HUES64 (cell line): ENCODE results near the gene COQ8B.
A peak's percentile ranks its signal among the peaks of the same experiment; 100 is the strongest.

Experiments used
- H3K27ac ChIP-seq: 2 replicates; pipeline ENCODE4 v1.7.0; 2013; ENCODE audit warnings: low read depth, low read length, inconsistent platforms
- H3K27me3 ChIP-seq: 2 replicates; pipeline ENCODE4 v1.6.1; 2013; ENCODE audit warnings: mild to moderate bottlenecking, low read length; ENCODE audit not compliant: insufficient read depth
- H3K36me3 ChIP-seq: 2 replicates; pipeline ENCODE4 v1.6.1; 2013; ENCODE audit warnings: mild to moderate bottlenecking, low read length; ENCODE audit not compliant: insufficient read depth
- H3K4me1 ChIP-seq: 2 replicates; pipeline ENCODE4 v1.6.1; 2013; ENCODE audit warnings: mild to moderate bottlenecking, low read length, moderate library complexity; ENCODE audit not compliant: insufficient read depth
- H3K4me3 ChIP-seq: 2 replicates; pipeline ENCODE4 v1.5.1; 2013; ENCODE audit warnings: mild to moderate bottlenecking, low read length, moderate library complexity
- H3K9ac ChIP-seq: 2 replicates; pipeline ENCODE4 v1.6.1; 2013; ENCODE audit warnings: mild to moderate bottlenecking, low read depth, low read length
- H3K9me3 ChIP-seq: 2 replicates; pipeline ENCODE4 v1.6.1; 2013; ENCODE audit warnings: low read depth, low read length; ENCODE audit not compliant: insufficient read depth
- WGBS: fragments of 150-250, 120-280 bp; methylation state at CpG from one replicate; pipeline ENCODE4 v1.1.7; 2013; ENCODE audit warnings: missing lambda C conversion rate; 5-methylcytosine and 5-hydroxymethylcytosine counted together

Gene COQ8B

DNA sequence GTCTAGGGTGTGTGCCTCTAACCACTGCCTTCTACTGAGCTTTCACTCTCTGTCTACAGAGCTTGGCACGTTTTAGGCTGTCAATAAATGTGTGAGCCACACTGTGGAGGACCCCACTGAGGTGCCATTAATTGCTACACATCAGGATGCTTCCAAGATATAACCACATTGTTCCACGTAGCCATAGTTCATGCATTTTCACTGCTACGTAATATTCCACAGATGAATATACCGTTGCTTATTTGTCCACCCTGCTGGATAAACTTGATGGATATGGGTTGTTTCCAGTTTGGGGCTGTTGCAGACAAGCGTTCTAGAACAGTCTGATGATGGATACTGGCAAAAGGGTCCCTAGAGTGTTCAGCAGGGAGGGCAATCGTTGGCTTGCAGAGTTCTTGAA is 14.9 kb downstream of the COQ8B start:
- Histone ChIP-seq H3K4me1 (no peaks in the 10 kb centered on the region), H3K27ac (no peak overlapping the region), H3K27me3 (no peaks in the 10 kb centered on the region), H3K4me3 (no peak overlapping the region), H3K9me3 (no peaks in the 10 kb centered on the region), H3K9ac (no peak overlapping the region), H3K36me3 (peaks cover 60% of the 10 kb centered on the region)
- 97% methylated on average over 6 of the region's 6 CpGs for WGBS

DNA sequence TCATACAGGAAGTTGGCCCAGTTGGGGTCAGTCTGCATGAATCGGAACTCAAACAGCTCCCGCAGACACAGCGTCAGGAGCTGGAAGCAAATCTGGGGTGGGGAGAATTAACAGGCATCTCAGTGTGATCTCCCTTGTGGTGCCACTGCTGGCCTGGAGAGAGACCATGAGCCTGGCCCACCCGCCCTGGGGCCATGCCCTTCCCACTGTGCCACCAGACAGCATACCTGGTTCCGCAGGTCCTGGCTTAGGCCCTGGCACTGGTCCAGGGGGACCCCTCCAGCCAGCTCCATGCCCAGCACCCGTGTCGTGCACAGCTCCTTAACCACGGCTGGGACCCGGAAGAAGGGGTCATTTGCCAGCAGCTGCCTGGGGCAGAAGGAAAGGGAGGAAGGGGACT is 16.6 kb downstream of the COQ8B start:
- peaks cover 60% of the 10 kb centered on the region for H3K36me3 ChIP-seq
- 95% methylated on average over 9 of the region's 9 CpGs for WGBS

DNA sequence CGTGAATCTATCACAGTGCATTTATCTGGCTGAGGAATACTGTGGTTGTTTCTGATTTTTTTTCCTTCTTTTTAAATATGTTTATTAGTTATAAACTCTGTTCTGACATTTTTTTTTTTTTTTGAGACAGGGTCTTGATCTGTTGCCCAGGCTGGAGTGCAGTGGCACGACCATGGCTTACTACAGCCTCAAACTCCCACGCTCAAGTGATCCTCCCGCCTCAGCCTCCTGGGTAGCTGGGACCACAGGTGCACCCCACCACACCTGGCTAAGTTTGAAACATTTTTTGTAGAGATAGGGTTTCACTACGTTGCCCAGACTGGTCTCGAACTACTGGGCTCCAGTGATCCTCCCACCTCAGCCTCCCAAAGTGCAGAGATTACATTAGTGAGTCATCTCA is 19.7 kb downstream of the COQ8B start:
- WGBS, result 93% methylated on average over 6 of the region's 6 CpGs

More for the DNA sequence above, 16.6 kb downstream of the COQ8B start:
- Histone ChIP-seq H3K4me1 (no peaks in the 10 kb centered on the region), H3K27me3 (no peaks in the 10 kb centered on the region), H3K9me3 (no peaks in the 10 kb centered on the region), H3K4me3 (no peak overlapping the region), H3K9ac (no peak overlapping the region), H3K27ac (no peak overlapping the region)

DNA sequence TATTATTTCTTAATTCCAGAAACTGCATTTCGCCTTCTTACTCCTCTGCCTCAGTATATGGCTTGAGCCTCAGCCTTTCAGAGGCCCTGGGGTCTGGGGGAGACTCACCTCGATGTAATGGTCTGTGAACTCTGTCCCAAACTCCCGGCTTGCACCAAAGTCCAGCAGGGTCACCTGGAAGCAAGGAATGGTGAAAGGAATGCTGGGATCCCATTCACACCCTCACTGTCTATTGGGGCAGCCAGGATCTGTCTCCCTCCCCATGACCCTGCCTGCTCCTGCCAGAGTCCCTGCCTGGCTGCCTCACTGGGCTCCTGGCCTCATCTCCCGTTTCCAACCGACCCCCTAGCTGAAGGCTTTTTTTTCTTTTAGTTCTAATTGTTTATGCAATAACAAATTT is 20.8 kb downstream of the COQ8B start:
- no peaks in the 10 kb centered on the region for H3K9me3 ChIP-seq
- 99% methylated on average over 5 of the region's 5 CpGs for WGBS

More for the DNA sequence above, 19.7 kb downstream of the COQ8B start:
- H3K4me1 ChIP-seq, result 0 out of 2 replicates have a peak, but pooled peaks cover under 1% of the 10 kb centered on the region
- H3K36me3 ChIP-seq, result peaks cover 44% of the 10 kb centered on the region
- no peak overlapping the region for H3K4me3 ChIP-seq
- no peaks in the 10 kb centered on the region for H3K27me3 ChIP-seq
- H3K27ac ChIP-seq, result no peak overlapping the region
- no peak overlapping the region for H3K9ac ChIP-seq
- no peaks in the 10 kb centered on the region for H3K9me3 ChIP-seq

DNA sequence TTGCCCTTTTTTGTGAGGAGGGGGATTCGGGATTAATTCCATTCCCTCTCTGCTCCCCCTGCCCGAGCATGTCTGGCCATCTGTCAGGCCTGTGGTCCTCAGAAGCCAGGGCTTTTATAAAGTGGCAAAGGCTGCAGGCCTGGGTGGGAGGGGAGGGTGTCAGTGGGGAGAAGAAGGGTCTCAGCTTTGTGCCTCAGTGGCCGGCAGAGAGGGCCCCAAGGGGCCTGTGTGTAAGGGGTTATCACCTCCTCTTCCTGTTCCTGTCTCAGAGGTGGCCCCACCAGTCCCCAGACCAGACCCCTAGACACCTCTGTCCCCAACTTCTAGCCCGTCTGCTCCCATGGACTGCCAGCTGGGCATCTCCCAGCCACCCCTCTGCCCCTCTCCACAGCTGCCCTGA is 22.8 kb downstream of the COQ8B start:
- Histone ChIP-seq H3K36me3 (peaks cover 18% of the 10 kb centered on the region), H3K4me1 (peaks cover 5% of the 10 kb centered on the region; the same call in 1 of the 2 replicates), H3K9ac (no peak overlapping the region), H3K27me3 (no peaks in the 10 kb centered on the region), H3K9me3 (no peaks in the 10 kb centered on the region), H3K27ac (no peak overlapping the region), H3K4me3 (no peak overlapping the region)
- 91% methylated on average over 3 of the region's 4 CpGs for WGBS

More for the DNA sequence above, 20.8 kb downstream of the COQ8B start:
- no peaks in the 10 kb centered on the region for H3K27me3 ChIP-seq
- H3K4me1 ChIP-seq, result peaks cover 5% of the 10 kb centered on the region; the same call in 1 of the 2 replicates
- H3K27ac ChIP-seq, result no peak overlapping the region
- H3K9ac ChIP-seq, result no peak overlapping the region
- peaks cover 33% of the 10 kb centered on the region for H3K36me3 ChIP-seq
- H3K4me3 ChIP-seq, result no peak overlapping the region

DNA sequence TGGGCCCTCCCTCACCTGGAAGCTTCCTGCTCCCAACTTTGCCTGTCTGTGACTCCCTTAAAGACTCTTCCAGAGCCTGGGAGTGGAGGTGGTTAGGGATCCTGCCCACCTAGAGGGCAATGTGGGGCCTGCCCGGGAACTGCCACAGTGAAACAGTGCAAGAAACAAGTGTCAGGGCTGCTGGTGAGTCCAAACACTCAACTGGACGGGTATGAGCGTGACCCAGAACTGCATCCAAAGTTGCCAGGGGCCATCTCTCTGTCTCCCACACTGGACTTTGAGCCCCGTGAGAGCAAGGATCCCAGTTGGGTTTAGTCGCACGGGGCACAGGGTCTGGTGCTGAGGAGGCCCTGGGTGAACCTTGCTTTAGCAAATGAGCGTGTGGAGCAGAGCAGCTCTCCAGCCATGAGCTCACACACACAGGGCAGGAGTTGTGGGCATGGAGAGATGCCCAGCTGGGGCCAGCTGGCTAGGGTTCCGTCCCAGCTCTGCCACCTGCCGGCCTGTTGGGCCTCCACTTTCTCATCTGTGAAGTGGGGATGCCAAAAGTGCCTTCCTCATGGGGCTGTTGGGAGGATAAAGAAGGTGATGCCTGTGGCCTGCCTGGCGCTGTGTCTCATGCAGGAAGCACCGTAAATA is 23.4 kb downstream of the COQ8B start:
- Histone ChIP-seq H3K4me3 (no peak overlapping the region), H3K27me3 (no peaks in the 10 kb centered on the region), H3K27ac (no peak overlapping the region), H3K4me1 (peaks cover 5% of the 10 kb centered on the region; the same call in 1 of the 2 replicates), H3K9me3 (no peaks in the 10 kb centered on the region), H3K9ac (no peak overlapping the region), H3K36me3 (peaks cover 18% of the 10 kb centered on the region)
- WGBS, result 92% methylated on average over 11 of the region's 11 CpGs

DNA sequence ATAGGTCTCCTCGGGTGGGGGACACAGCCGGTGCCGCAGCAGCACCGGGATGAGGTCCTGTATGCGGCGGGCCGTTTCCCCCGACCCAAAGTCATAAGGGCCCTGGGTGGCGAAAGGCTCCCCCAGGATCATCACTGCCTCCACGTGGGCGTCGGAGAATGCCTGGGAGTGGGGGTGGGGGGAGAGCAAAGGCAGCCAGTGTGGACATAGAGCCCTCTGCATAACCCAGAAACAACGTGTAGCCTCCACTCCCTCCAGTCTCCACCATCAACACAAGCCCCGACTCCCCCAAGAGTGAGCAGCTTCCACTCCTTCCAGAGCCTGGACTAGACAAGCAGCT is 24.5 kb downstream of the COQ8B start:
- H3K4me3 ChIP-seq, result no peak overlapping the region
- H3K4me1 ChIP-seq, result peaks cover 5% of the 10 kb centered on the region; the same call in 1 of the 2 replicates
- H3K27ac ChIP-seq, result no peak overlapping the region
- no peak overlapping the region; the same call in 1 of the 2 replicates for H3K9ac ChIP-seq
- H3K27me3 ChIP-seq, result no peaks in the 10 kb centered on the region
- WGBS, result 88% methylated on average over 14 of the region's 14 CpGs
- H3K36me3 ChIP-seq, result peaks cover 18% of the 10 kb centered on the region
- no peaks in the 10 kb centered on the region for H3K9me3 ChIP-seq

DNA sequence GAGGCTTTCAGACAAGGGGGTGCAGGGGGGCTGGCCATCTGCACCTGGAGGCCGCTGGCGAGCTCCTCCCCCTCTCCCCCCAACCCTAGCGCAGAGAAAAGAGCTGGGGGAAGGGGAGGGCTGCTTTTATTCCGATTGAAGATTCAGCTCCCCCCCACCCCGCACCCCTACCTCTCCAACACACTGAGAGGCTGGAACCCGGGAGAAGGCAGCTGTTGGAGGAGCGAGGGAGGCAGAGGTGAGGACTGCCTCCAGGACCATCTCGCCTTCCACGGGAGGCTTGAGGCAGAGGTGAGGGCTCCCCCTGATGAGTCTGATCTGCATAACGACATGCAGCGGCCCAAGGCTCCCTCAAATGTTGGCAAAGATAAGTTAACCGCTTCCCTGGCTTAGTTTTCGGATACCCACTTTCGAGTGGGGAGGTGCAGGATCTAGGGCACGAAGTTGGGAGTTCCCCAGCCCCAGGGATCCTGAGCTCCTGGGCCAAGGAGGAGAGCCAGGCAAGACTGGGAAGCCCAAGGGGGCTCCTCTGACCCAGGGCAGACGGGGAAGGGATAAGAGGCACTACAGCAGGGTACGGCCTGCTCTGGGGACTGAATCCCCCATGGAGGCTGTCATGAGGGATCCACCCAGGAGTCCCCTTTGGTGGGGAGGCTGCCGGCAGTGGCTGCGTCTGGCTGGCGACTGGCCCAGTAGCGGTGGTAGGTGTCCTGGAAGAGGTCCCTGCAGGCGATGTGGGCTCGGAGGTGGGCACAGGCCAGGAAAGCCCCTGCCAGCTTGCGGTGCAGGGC is 25.1 kb downstream of the COQ8B start:
- Histone ChIP-seq H3K27me3 (no peaks in the 10 kb centered on the region), H3K27ac (peak overlapping the region; percentile 93), H3K9me3 (no peaks in the 10 kb centered on the region), H3K4me1 (peaks cover 5% of the 10 kb centered on the region; the same call in 1 of the 2 replicates), H3K9ac (peak overlapping the region; percentile 84), H3K4me3 (peak overlapping the region; percentile 73), H3K36me3 (peaks cover 16% of the 10 kb centered on the region)
- 72% methylated on average over 19 of the region's 24 CpGs for WGBS

DNA sequence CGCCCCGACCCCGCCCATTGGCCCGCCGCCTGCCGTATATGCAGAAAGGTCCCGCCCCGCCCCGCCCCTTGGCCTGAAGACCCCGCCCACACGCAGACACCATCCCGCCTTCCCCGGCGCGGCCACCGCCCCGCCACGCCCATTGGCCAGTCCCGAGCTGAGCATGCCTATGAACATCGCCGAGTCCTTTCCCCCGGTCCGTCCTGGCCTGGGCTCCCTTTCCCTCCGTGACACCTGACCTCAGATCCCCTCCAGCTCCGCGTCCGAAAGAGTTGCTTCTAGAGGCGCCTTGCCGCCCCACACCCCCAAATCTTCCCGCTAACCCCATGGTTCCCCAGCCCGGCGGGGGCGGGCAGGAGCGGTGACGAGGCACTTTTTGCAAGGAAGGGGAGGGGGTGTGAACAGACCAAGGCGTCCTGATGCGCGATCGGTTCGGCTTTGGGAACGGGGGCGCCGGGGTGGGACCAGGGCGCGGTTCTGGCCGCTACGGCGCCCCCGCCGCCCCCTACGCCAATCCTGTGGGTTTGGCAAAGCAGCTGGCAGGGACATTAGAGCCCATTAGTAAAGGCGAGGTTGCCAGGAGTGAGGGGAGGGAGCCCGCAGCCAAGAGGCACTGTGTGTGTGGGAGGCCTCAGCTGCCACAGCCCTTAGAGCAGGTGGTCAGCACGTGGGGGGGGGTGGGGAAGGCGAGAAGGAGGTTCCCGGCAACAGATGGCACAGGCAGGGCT is 25.8 kb downstream of the COQ8B start:
- H3K4me3 ChIP-seq, result peak overlapping the region; percentile 73
- peak overlapping the region; percentile 84 for H3K9ac ChIP-seq
- peaks cover 5% of the 10 kb centered on the region; the same call in 1 of the 2 replicates for H3K4me1 ChIP-seq
- no peaks in the 10 kb centered on the region for H3K9me3 ChIP-seq
- no peaks in the 10 kb centered on the region for H3K27me3 ChIP-seq
- WGBS, result 1% methylated on average over 53 of the region's 56 CpGs
- H3K36me3 ChIP-seq, result peaks cover 18% of the 10 kb centered on the region
- peak overlapping the region; percentile 93 for H3K27ac ChIP-seq

DNA sequence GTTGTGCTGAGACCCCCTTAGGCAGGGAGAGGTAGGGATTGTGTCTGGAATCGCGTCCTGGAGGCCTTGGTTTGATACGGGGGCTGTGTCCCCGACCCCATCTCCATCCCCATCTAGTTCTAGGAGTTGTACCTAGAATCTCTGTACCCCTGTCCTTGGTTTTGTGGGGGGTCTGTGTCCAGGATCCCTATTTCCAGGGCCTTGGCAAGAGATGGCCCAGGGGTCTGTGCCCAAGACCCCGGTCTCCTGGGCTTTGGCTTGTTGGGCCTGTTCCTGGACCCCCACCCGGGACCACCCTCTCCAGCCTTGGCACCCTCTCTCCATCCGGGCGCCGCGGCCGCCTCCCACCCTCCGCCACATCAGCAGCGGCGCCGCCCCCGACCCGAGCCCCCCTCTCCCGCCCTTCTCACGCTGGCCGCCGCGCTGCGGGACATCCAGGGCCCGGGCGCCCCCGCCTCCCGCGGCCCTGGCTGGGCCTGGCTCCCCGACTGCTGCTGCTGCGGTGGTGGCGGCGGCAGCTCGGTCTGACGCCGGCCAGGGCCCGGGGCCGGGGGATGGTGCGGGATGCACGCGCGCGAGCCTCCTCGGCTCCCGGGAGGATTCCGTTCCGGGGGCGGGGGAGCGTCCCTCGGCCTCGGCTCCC is 26.5 kb downstream of the COQ8B start, which contains the start of gene NUMBL:
Gene NUMBL, minus strand, starts transcription at position 602 of the 643 bp plus-strand sequence. Its CDS starts 168 bp downstream, at position 434.
- peak within 1 kb of the TSS; percentile 73 for H3K4me3 ChIP-seq
- H3K27me3 ChIP-seq, result no peaks in the 10 kb centered on the region
- H3K9me3 ChIP-seq, result no peaks in the 10 kb centered on the region
- H3K27ac ChIP-seq, result peak within 1 kb of the TSS; percentile 93
- whole genome bisulfite sequencing, result under 1% methylated on average over 46 of the region's 50 CpGs
- peaks cover 18% of the 10 kb centered on the region for H3K36me3 ChIP-seq
- H3K4me1 ChIP-seq, result peaks cover 5% of the 10 kb centered on the region; the same call in 1 of the 2 replicates
- peak within 1 kb of the TSS; percentile 84 for H3K9ac ChIP-seq
